Right atrium auricular region (tissue), 2 donors: ENCODE results near the gene NMNAT2. TPM values are rescaled to one million over a fixed set of nuclear protein-coding genes. Genes with fewer than 3 reads are reported as not detected.
A peak's percentile ranks its signal among the peaks of the same experiment; 100 is the strongest.

Experiments
- DNase-seq: peaks from one replicate; pipeline ENCODE4 v3.0.0-alpha.2; 2019; ENCODE audit warnings: low spot score
- H3K27ac ChIP-seq, 2 donors: fragments of 200-600 bp; sonication (generic); 1 replicate in 1 of 2; 2 replicates in 1 of 2; pipeline ENCODE4 v1.5.1; 2016 to 2019
- H3K27me3 ChIP-seq, 2 donors: fragments of 200-600 bp; sonication (generic); one replicate each; pipeline versions ENCODE4 v1.5.1 to v1.6.0; 2017 to 2019
- H3K36me3 ChIP-seq: fragments of 200-600 bp; sonication (generic); one replicate; pipeline ENCODE4 v1.5.1; 2016
- H3K4me1 ChIP-seq, 2 donors: fragments of 200-600 bp; sonication (generic); one replicate each; pipeline versions ENCODE4 v1.5.1 to v1.6.0; 2017 to 2019
- H3K4me3 ChIP-seq, 2 donors: fragments of 200-600 bp; sonication (generic); 1 replicate in 1 of 2; 2 replicates in 1 of 2; pipeline ENCODE4 v1.5.1; 2017 to 2019; ENCODE audit warnings: mild to moderate bottlenecking in 1 of 2, moderate library complexity in 1 of 2
- H3K9me3 ChIP-seq, 2 donors: fragments of 200-600 bp; sonication (generic); one replicate each; pipeline ENCODE4 v1.5.1; 2019
- total RNA-seq, 2 donors: library from RNA; depleted of rRNA; stranded (reverse); fragments of >200 nt; gene quantifications; one replicate each; pipeline ENCODE4 v1.1.0, GENCODE V29; 2016
- TF ChIP-seq, protein P1 (sequence below), 2 donors: fragments of 200-600 bp; sonication (generic); IDR thresholded peaks; one replicate each; pipeline ENCODE4 v1.5.1; 2019; ENCODE audit warnings: antibody characterized with exemption in 2 of 2

NMNAT2 gene
- 10 to 100 TPM; 38.6 to 40.0 TPM for total RNA-seq

- Histone ChIP-seq H3K27me3 (peaks cover 0 to 4% of the 10 kb centered on the region in 2 donors), H3K4me1 (peaks cover 0 to 26% of the 10 kb centered on the region in 2 donors), H3K36me3 (no peaks in the 10 kb centered on the region), H3K4me3 (peak within 1 kb of the TSS; percentile 55 to 63), H3K27ac (peak within 1 kb of the TSS; percentile 7 to 87), H3K9me3 (no peaks in the 10 kb centered on the region)
- no peak for DNase-seq
- TF ChIP-seq, protein P1, sequence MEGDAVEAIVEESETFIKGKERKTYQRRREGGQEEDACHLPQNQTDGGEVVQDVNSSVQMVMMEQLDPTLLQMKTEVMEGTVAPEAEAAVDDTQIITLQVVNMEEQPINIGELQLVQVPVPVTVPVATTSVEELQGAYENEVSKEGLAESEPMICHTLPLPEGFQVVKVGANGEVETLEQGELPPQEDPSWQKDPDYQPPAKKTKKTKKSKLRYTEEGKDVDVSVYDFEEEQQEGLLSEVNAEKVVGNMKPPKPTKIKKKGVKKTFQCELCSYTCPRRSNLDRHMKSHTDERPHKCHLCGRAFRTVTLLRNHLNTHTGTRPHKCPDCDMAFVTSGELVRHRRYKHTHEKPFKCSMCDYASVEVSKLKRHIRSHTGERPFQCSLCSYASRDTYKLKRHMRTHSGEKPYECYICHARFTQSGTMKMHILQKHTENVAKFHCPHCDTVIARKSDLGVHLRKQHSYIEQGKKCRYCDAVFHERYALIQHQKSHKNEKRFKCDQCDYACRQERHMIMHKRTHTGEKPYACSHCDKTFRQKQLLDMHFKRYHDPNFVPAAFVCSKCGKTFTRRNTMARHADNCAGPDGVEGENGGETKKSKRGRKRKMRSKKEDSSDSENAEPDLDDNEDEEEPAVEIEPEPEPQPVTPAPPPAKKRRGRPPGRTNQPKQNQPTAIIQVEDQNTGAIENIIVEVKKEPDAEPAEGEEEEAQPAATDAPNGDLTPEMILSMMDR (IDR thresholded peaks at IDR 0.05), result no peak
Measured at GRCh38 chr1:183417772-183418491, at the start of gene NMNAT2. Gene NMNAT2 (minus strand): TSS chr1:183418380. CDS start chr1:183418267, 113 bp downstream.

DNA sequence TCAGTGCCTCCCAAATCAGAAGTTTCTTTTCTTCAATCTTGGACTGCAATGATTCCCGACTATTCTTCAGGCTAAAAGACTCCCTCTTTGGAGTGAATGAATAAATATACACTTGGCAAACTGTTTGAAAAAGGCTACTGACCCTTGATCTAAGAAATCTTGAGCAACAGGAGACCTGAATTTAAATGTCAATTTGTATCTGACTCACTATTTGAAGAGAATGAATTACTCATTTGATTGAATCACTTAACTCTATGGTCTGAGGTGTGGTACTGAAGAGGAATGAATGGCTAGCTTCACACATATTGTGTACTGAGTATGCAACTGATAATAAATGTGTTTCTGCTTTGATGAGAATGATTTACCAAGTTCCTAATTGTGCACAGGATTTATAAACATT, 49.5 kb upstream of the NMNAT2 start:
- Histone ChIP-seq H3K9me3 (no peaks in the 10 kb centered on the region), H3K4me3 (no peak overlapping the region), H3K27me3 (no peaks in the 10 kb centered on the region), H3K27ac (no peak overlapping the region), H3K36me3 (no peaks in the 10 kb centered on the region), H3K4me1 (peaks cover 0 to 6% of the 10 kb centered on the region in 2 donors)
- TF ChIP-seq, protein P1 (IDR thresholded peaks at IDR 0.05), result no peak
- DNase-seq, result no peak

DNA sequence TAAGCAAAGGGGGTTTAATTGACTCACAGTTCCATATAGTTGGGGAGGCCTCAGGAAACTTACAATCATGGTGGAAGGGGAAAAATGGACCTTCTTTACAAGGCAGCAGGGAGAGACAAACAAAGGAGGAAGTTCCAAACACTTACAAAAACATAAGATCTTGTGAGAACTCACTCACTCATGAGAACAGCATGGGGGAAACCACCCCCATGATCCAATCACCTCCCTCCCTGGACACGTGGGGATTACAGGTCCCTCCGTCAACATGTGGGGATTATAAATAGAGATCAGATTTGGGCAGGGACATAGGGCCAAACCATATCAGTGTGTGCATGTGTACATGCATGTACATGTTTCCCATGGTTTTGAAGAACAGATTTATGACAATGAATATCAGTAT, 48.6 kb upstream of the NMNAT2 start:
- H3K4me1 ChIP-seq, result peaks cover 0 to 6% of the 10 kb centered on the region in 2 donors
- no peaks in the 10 kb centered on the region for H3K9me3 ChIP-seq
- no peak overlapping the region for H3K27ac ChIP-seq
- H3K4me3 ChIP-seq, result no peak overlapping the region
- H3K36me3 ChIP-seq, result no peaks in the 10 kb centered on the region
- no peak for DNase-seq
- H3K27me3 ChIP-seq, result no peaks in the 10 kb centered on the region
- TF ChIP-seq, protein P1 (IDR thresholded peaks at IDR 0.05), result no peak

DNA sequence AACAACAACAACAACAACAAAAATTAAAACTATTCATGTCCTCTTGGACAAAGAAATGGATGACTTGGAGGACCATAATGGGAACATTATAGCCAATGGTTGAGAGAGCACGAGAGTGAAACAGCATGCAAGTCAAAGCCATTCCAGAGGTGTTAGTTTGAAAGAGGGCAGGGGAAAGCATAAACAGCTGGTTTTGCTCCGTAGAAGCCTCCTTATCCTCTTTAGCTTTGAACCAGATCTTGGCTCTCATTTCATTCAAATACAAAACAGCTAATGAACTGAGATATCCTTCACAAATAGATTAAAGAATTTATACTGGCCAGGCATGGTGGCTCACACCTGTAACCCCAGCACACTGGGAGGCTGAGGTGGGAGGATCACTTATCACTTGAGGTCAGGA, 45.4 kb upstream of the NMNAT2 start:
- Histone ChIP-seq H3K36me3 (no peaks in the 10 kb centered on the region), H3K4me3 (no peak overlapping the region), H3K4me1 (no peaks in the 10 kb centered on the region), H3K27me3 (no peaks in the 10 kb centered on the region), H3K9me3 (no peaks in the 10 kb centered on the region), H3K27ac (no peak overlapping the region)
- no peak for DNase-seq
- TF ChIP-seq, protein P1 (IDR thresholded peaks at IDR 0.05), result no peak

DNA sequence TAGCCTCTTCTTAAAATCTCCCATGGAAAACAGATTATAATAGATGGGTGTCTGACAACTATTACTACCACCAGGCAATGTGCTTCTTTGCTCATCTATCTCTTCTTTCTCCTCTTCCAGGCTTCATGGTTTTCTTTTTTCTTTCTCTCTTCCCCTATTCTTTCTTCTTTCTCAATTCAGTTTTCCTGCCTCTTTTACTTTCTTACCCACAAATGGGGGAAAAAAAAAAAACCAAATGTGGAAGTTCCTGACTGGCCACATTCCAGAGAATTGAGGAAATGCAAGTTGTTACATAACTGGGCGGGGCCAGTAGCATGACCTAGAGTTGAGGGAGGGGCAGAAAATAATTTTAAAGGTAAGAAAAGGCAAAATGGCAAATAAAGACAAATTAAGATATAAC, 43.2 kb upstream of the NMNAT2 start:
- DNase-seq, result no peak
- H3K4me1 ChIP-seq, result no peaks in the 10 kb centered on the region
- TF ChIP-seq, protein P1 (IDR thresholded peaks at IDR 0.05), result no peak
- no peaks in the 10 kb centered on the region for H3K36me3 ChIP-seq
- no peaks in the 10 kb centered on the region for H3K9me3 ChIP-seq
- H3K27me3 ChIP-seq, result no peaks in the 10 kb centered on the region
- no peak overlapping the region for H3K4me3 ChIP-seq
- no peak overlapping the region for H3K27ac ChIP-seq

DNA sequence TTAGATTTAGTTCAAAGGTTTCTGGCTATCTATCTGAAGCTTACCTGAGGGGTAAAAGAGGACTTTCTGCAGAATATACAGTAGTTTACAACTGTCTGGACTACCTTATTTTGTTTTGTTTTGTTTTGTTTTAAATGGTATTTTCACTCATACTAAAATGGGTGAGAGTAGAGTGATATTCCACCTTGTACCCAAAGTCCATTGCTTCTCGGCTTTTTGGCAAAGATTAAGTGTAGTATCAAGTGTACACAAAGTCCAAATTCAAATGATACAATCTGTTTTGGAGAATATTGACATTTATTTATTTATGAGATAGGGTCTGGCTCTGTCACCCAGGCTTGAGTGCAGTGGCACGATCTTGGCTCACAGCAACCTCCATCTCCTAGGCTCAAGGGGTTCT, 42.4 kb upstream of the NMNAT2 start:
- Histone ChIP-seq H3K36me3 (no peaks in the 10 kb centered on the region), H3K4me3 (no peak overlapping the region), H3K27me3 (no peaks in the 10 kb centered on the region), H3K4me1 (no peaks in the 10 kb centered on the region), H3K9me3 (no peaks in the 10 kb centered on the region), H3K27ac (no peak overlapping the region)
- no peak for DNase-seq
- TF ChIP-seq, protein P1 (IDR thresholded peaks at IDR 0.05), result no peak
